PC-9 (cell line): ENCODE data around the gene ZNF609. TPM values are rescaled to one million over a fixed set of nuclear protein-coding genes. Genes with fewer than 3 reads are reported as not detected.

Experiments used
- BruUV-seq: library from RNA; stranded (reverse); fragments of 400-500 nt; replicated peaks from 2 replicates; lab custom pipeline; 2021; lab: Mats Ljungman, UMichigan
- CTCF ChIA-PET: fragments of 300-600 bp; sonication (Branson Sonifier 250); formaldehyde crosslinking; loops from one replicate; lab custom pipeline; 2022; ENCODE audit warnings: antibody characterized with exemption; lab: Charles Lee
- POLR2A ChIA-PET: fragments of 300-600 bp; sonication (Branson Sonifier 250); formaldehyde crosslinking; loops from one replicate; lab custom pipeline; 2022; ENCODE audit warnings: antibody characterized with exemption; ENCODE audit not compliant: unreplicated experiment; lab: Charles Lee
- DNase-seq, 2 experiments: peaks; one replicate each; pipeline versions ENCODE4 v3.0.0 to v3.0.0-alpha.2; 2015 to 2022; ENCODE audit warnings: mixed read lengths in 1 of 2
- H2AFZ ChIP-seq: fragments of 200-600 bp; sonication (generic); 2 replicates; pipeline ENCODE4 v1.8.1; 2017; ENCODE audit warnings: antibody characterized with exemption
- H3F3A ChIP-seq: fragments of 200-600 bp; sonication (generic); 2 replicates; pipeline ENCODE4 v1.8.1; 2017; ENCODE audit warnings: antibody characterized with exemption, mild to moderate bottlenecking, low read depth; ENCODE audit not compliant: insufficient read depth
- H3K27ac ChIP-seq: fragments of 200-600 bp; sonication (generic); 2 replicates; pipeline ENCODE4 v1.6.1; 2016; ENCODE audit warnings: mixed run types
- H3K27me3 ChIP-seq: fragments of 200-600 bp; sonication (generic); 2 replicates; pipeline ENCODE4 v1.6.1; 2016; ENCODE audit warnings: low read depth, mixed run types; ENCODE audit not compliant: insufficient read depth
- H3K36me3 ChIP-seq: fragments of 200-600 bp; sonication (generic); 2 replicates; pipeline ENCODE4 v1.6.1; 2016; ENCODE audit warnings: low read depth, mixed run types
- H3K4me1 ChIP-seq: fragments of 200-600 bp; sonication (generic); replicated peaks from 2 replicates; pipeline ENCODE4 v1.6.1; 2016; ENCODE audit warnings: mixed run types; ENCODE audit not compliant: insufficient read depth
- H3K4me2 ChIP-seq: fragments of 200-600 bp; sonication (generic); 2 replicates; pipeline ENCODE4 v1.6.1; 2017; ENCODE audit warnings: mixed run types
- H3K4me3 ChIP-seq: fragments of 200-600 bp; sonication (generic); 2 replicates; pipeline ENCODE4 v1.6.1; 2016; ENCODE audit warnings: mixed run types
- H3K79me2 ChIP-seq: fragments of 200-600 bp; sonication (generic); 2 replicates; pipeline ENCODE4 v1.6.1; 2017; ENCODE audit warnings: low read depth, mixed run types
- H3K9me2 ChIP-seq: fragments of 200-600 bp; sonication (generic); 2 replicates; pipeline ENCODE4 v1.8.1; 2017; ENCODE audit warnings: mild to moderate bottlenecking; ENCODE audit not compliant: insufficient read depth
- H3K9me3 ChIP-seq: fragments of 200-600 bp; sonication (generic); 2 replicates; pipeline ENCODE4 v1.8.1; 2016; ENCODE audit warnings: low read depth; ENCODE audit not compliant: insufficient read depth
- H4K20me1 ChIP-seq: fragments of 200-600 bp; sonication (generic); 2 replicates; pipeline ENCODE4 v1.8.1; 2017; ENCODE audit not compliant: insufficient read depth
- EZH2 ChIP-seq: fragments of 200-600 bp; sonication (generic); IDR thresholded peaks from 2 replicates; pipeline ENCODE4 v1.8.0; 2017; ENCODE audit warnings: antibody characterized with exemption, low read depth
- intact Hi-C: fragments of 100-400 bp; cut with micrococcal nuclease; formaldehyde crosslinking; loops from one replicate; pipeline ENCODE4 v1.10.0; 2022; ENCODE audit not compliant: unreplicated experiment
- total RNA-seq: library from RNA; stranded (reverse); gene quantifications from 2 replicates; pipeline ENCODE4 v1.2.3, GENCODE V29; 2021
- TF ChIP-seq, protein P1 (sequence below): fragments of 200-600 bp; sonication (generic); conservative IDR thresholded peaks from 2 replicates; pipeline ENCODE4 v1.6.1; 2017; ENCODE audit warnings: mixed run types, antibody characterized with exemption, mild to moderate bottlenecking, moderate library complexity

The ZNF609 gene
- total RNA-seq, 1 experiment from 2014 or later: 38.6 TPM

DNA sequence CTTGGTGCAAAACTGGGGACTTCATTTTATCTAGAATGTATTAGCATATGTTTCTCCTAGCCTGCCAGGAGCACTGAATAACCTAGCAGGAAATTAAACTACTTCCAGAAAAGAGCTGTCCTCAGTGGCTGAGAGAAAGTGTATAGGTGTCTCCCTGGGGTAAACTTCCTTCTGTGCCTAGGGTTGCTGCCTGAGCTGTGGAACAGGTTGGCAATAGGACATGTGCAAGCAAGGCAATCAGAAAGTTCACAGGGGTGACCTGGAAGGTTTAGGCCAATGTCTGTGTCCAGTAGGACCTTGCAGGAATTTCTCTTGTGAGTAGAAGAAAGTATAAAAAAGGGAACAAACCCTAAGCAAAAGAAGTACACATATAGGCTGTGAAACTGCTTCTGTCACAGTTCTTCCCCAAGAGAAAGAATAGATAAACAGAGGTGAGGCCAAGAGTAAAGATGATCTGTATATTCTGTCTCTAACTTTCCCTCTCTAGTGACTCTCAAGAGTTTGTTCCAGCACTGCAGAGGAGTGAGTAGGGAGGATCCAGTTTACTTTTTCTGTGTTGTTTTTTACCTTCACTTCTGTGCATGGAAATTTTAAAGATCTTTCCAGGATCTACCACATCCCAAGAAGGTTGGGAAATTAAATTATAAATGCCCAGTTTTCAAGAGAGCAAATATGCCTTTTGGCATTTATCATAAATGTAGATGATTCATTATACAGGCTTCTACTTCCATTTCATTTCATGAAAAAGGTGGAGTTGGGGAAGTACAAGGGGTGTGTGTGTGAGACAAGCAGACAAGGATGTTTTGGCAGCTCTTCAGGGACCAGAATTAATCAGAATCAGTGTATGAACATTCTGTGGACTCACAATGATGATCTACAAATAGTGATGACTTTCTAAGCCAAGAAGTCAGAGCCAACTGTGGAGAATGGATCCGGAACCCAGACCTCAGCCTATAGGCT lies 159.8 kb downstream of the ZNF609 start:
- intact Hi-C loops: no loop called here
- CTCF ChIA-PET: no interaction called here
- Histone ChIP-seq H3F3A (no peaks in the 10 kb centered on the region; the same call in 1 of the 2 replicates), H3K9me3 (no peaks in the 10 kb centered on the region), H3K36me3 (no peaks in the 10 kb centered on the region), H3K9me2 (no peaks in the 10 kb centered on the region), H2AFZ (no peak overlapping the region), H3K27ac (peak overlapping the region; percentile 18; the same call in 1 of the 2 replicates), H3K4me3 (no peak overlapping the region), H3K79me2 (0 out of 2 replicates have a peak, but pooled peaks cover 5% of the 10 kb centered on the region), H3K27me3 (no peaks in the 10 kb centered on the region), H4K20me1 (0 out of 2 replicates have a peak, but pooled peaks cover 2% of the 10 kb centered on the region), H3K4me2 (no peak overlapping the region), H3K4me1 (no peaks in the 10 kb centered on the region)
- POLR2A ChIA-PET: no interaction called here
- BruUV-seq: no TSS peak
- TF ChIP-seq, protein P1, sequence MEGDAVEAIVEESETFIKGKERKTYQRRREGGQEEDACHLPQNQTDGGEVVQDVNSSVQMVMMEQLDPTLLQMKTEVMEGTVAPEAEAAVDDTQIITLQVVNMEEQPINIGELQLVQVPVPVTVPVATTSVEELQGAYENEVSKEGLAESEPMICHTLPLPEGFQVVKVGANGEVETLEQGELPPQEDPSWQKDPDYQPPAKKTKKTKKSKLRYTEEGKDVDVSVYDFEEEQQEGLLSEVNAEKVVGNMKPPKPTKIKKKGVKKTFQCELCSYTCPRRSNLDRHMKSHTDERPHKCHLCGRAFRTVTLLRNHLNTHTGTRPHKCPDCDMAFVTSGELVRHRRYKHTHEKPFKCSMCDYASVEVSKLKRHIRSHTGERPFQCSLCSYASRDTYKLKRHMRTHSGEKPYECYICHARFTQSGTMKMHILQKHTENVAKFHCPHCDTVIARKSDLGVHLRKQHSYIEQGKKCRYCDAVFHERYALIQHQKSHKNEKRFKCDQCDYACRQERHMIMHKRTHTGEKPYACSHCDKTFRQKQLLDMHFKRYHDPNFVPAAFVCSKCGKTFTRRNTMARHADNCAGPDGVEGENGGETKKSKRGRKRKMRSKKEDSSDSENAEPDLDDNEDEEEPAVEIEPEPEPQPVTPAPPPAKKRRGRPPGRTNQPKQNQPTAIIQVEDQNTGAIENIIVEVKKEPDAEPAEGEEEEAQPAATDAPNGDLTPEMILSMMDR: no peak
- TF ChIP-seq EZH2: no peak
- DNase-seq: no peak

- H3K27me3 ChIP-seq: no peaks in the 10 kb centered on the region
- intact Hi-C loops: no loop called here
- H3K4me2 ChIP-seq: no peak overlapping the region
- no peaks in the 10 kb centered on the region; the same call in 1 of the 2 replicates for H3F3A ChIP-seq
- H3K9me2 ChIP-seq: no peaks in the 10 kb centered on the region
- TF ChIP-seq, protein P1: no peak
- no peak for TF ChIP-seq EZH2
- no peaks in the 10 kb centered on the region for H3K4me1 ChIP-seq
- no peak overlapping the region for H2AFZ ChIP-seq
- no TSS peak for BruUV-seq
- 0 out of 2 replicates have a peak, but pooled peaks cover 5% of the 10 kb centered on the region for H3K79me2 ChIP-seq
- ChIA-PET CTCF (interaction anchor here (0.6 kb wide), 2 partner anchors 126 to 434 kb away, joined by 4 read pairs; no protein-coding TSS in a partner anchor), POLR2A (no interaction called here)
- H4K20me1 ChIP-seq: 0 out of 2 replicates have a peak, but pooled peaks cover 2% of the 10 kb centered on the region
- no peak overlapping the region for H3K27ac ChIP-seq
- H3K9me3 ChIP-seq: no peaks in the 10 kb centered on the region
- DNase-seq: no peak
- no peaks in the 10 kb centered on the region for H3K36me3 ChIP-seq
- H3K4me3 ChIP-seq: no peak overlapping the region
Measured at GRCh38 chr15:64621056-64621455, 160.7 kb downstream of the ZNF609 start.

DNA sequence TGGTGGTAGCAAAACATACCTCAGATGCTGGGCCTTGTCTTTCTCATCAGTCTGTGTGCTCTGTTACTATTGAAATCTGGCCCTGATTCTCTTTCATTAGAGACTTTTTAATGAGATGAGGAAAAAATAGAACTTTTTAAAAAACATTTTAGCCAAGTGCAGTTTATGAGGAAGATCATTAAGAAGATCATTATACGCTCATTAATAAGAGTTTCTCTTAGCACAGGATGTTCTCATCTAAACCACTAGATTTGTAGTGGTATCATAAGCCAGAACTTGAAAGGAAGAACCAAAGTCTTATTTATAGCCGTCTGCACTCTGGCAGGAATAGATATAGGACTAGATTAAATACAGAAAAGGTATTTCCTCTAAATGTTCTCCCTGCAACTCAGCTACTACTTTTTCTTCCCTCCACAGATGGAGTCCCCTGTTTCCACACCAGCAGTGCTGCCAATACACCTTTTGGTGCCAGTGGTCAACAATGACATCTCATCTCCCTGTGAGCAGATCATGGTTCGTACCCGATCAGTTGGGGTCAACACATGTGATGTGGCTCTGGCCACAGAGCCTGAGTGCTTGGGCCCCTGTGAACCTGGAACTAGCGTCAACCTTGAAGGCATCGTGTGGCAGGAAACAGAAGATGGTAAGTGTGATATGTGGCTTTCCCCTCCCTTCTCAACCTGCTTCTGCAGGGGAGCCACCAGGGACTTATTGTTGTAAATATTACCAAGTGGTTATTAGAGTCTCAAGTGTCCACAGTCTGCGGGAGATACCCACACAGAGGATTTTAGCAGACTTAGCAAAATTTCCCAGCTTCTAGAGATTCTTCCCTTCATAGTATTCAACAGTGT lies 162.3 kb downstream of the ZNF609 start:
- CTCF ChIA-PET: no interaction called here
- Histone ChIP-seq H3K4me3 (no peak overlapping the region), H3K27ac (no peak overlapping the region), H3K9me3 (no peaks in the 10 kb centered on the region), H2AFZ (no peak overlapping the region), H3K36me3 (no peaks in the 10 kb centered on the region), H3K4me1 (no peaks in the 10 kb centered on the region), H3K79me2 (0 out of 2 replicates have a peak, but pooled peaks cover 5% of the 10 kb centered on the region), H3K27me3 (no peaks in the 10 kb centered on the region), H3F3A (no peaks in the 10 kb centered on the region; the same call in 1 of the 2 replicates), H4K20me1 (0 out of 2 replicates have a peak, but pooled peaks cover 2% of the 10 kb centered on the region), H3K9me2 (no peaks in the 10 kb centered on the region), H3K4me2 (no peak overlapping the region)
- intact Hi-C loops: no loop called here
- BruUV-seq: no TSS peak
- TF ChIP-seq EZH2: no peak
- TF ChIP-seq, protein P1: no peak
- no peak for DNase-seq
- POLR2A ChIA-PET: no interaction called here
